Epidermal melanocyte (primary cell): Measurements from ENCODE around the gene DIO2.

Source experiments
- DNase-seq: peaks from one replicate; pipeline ENCODE4 v3.0.0; 2011; ENCODE audit warnings: low spot score; ENCODE audit not compliant: insufficient read length

Gene DIO2

GRCh38 chr14:80211153-80212022 lies at the start of gene DIO2:
Gene DIO2, minus strand, starts transcription at chr14:80211504. Its CDS starts 32 bp downstream, at chr14:80211472.
- DNase-seq = no peak

DNA sequence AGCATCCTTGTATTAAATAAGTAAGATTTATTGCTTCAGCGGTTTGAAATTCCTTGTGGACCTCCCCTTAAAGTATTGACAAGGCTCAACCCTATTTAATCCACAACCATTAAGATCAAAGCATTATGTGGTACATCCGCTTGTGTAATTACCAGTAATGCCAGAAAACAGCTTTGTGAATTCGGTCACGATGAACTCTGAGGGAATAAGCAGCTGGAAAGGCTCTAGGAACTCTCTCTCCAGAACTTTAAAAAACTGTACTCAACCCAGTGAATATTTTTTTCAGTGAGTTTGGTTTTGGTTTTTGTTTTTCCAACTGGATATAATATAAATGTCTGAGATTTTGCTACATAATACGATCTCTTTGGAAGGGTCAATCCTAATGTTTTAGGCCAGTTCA lies 49.3 kb upstream of the DIO2 start:
- no peak for DNase-seq

DNA sequence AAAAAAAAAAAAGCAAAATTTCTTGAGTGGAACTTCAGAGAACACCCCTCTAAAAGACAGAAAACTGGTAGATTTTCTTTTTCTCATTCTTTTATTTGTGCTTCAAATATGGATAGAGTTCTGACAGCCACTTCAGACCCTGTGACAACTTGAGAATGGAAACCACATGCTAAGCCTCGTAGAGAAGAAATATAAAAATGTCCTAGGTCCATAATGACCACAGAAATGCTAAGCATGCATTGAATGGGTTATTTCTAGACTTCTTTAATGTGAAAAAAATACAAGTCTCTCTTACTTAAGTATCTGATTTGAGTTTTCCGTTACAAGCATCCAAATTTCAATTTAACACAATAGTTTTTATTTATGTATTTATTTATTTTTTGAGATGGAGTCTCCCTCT lies 28.3 kb upstream of the DIO2 start:
- DNase-seq = no peak

- DNase-seq = no peak
Measured at GRCh38 chr14:80237143-80237542, 25.8 kb upstream of the DIO2 start.

DNA sequence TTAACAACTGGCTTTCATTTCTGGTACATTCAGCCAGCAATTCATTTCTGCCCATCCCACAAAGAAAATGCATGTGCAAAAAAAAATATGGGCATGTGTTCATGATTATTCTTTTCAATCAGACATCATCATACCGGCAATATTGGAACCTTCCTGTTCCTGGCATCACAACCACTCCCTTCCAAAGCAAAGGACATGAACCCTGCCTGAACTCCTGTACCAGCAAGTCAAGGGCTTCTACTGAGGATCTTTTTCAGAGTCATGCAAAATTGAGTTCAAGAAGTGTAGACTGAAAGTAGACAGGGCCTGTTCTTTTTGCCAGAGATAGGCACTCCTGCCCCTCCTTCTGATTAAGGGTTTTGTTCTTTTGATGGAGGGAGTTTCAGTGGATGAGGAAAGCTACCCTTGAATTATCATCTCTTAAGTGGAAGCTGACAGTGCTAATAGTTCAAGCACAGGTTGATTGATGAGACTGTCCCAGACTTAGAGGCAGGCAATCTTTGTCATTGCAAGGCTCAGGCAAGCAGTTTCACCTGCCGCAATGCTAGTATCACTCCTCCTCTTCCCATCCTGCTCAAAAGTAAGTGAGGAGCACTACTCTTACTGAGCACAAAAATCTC lies 22.3 kb upstream of the DIO2 start:
- no peak for DNase-seq

GRCh38 chr14:80231702-80232101 lies 20.4 kb upstream of the DIO2 start:
- no peak for DNase-seq

DNA sequence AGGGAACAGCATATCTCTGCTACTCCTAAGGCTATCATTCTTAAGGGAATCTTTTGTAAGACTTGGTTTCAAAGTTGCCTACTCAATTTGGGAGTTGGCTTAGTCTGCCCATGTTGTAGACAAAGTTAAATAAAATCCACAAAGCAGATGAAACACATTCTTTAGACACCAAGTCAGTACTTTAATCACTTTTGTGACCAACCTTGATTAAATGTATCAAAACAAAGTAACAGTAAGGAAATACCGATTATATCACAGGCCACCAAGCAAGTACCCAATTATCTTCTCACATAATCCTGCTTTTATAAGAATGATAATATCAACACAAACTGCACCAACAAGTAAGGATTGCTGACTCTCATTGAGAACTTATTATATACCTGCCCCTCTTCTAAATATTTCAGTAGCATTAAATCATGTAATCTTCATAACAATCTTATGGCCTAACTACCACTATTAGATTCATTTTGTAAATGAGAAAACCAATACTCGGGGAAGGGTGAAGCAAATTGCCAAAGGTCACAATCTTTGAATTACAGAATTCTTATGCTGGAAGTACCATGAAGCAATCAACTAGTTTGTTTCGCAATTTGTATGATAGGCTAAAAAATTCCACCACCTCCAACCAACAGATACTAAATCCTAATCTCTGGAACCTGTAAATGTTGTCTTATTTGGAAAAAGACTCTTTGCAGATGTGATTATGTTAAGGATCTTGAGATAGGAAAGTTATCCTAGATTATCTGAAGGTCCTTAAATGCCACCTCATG lies 12.6 kb upstream of the DIO2 start:
- DNase-seq = no peak

DNA sequence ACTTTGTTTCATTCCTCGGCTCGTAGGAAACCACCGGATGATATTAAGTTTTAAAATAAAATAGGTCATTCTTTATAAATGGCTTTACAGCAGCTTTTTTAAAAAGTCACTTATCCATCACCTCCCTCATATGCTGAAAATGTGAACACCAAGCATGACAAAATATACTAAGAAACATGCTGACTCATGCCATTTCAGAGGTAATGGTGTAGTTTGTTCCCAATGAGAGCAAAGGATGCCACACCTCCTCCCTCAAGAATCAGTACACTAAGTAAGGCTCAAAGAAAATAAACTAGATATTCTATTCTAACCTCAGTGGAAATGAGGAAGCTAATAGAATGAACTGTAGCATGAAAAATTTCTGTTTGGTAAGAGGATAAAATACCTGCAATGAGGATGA lies 5.5 kb upstream of the DIO2 start:
- DNase-seq = no peak

DNA sequence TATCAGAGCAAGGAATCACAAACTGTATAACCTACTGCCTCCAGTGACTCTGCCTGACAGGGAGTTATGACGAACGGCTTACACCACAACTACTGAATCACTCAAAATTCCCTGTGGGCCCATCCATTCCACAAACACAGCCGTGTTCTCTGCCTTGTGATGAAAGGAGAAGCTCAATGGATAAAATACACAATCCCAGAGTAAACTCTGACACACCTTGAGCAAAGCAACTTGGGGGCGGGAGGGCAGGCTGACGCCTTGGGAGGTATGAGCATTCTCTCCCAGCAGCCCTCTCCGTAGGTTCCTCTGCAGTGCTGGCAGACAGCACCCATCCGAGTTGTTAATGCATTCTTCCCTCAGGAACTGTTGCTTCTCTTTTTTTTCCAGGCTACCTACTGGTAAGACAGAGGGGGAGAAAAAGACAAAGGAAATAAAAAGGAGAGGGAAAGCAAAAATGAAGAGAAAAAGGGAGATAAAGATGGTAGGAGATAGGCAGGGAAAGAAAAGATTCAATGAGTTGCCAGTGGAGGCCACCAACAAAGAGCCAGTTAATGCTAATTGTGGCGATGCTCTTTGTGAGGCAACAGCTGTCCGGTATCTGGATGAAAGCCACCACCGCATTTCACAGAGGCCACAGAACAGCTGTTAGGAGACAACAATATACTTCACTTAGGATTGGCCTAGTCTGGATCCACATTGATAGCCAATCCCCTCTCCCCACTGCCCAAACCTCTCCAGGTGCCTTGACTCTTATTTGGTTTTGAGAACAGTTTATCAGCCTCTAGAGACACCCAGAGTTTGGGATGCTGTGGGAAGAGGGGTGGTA lies 4.7 kb upstream of the DIO2 start:
- DNase-seq = no peak

GRCh38 chr14:80215081-80215480 lies 3.8 kb upstream of the DIO2 start:
- DNase-seq = no peak

GRCh38 chr14:80213602-80214001 lies 2.3 kb upstream of the DIO2 start:
- no peak for DNase-seq

GRCh38 chr14:80212023-80212397 lies 706 bp upstream of the DIO2 start:
- DNase-seq = no peak

GRCh38 chr14:80208461-80208860 lies 2.8 kb downstream of the DIO2 start:
- DNase-seq = no peak

DNA sequence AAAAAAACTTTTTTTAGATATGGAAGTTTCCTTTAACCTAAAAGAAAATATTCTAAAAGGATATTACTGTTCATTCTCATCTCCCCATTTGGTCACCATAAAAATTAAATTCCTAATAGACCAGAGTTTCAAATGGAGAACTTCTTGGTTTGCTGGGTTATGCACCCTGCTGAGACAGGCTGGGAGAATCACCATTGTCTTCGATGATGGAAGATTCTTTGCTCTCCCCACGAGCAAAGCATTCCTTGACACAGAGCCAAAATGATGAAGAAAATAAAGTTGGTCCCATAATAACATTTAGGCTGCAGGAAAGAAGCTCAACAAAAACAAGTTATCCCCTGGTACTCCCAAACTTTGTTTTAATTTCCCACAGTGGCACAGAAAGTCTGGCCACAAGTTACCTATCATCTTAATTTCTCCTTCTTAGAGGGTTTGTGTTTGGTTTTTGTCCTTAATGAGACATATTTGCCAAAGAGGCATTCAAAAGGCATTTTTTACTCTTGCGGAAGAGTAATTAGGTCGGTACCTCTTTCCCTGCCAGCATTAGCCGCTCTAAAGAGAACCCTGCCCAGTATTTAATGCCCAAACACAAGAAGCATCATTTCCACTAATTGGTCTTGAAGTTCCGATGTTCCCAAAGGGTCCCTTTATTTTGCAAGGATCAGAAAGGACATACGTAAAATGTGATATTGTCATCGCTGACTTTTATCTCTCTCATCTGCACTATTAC lies 4.8 kb downstream of the DIO2 start:
- DNase-seq = no peak

DNA sequence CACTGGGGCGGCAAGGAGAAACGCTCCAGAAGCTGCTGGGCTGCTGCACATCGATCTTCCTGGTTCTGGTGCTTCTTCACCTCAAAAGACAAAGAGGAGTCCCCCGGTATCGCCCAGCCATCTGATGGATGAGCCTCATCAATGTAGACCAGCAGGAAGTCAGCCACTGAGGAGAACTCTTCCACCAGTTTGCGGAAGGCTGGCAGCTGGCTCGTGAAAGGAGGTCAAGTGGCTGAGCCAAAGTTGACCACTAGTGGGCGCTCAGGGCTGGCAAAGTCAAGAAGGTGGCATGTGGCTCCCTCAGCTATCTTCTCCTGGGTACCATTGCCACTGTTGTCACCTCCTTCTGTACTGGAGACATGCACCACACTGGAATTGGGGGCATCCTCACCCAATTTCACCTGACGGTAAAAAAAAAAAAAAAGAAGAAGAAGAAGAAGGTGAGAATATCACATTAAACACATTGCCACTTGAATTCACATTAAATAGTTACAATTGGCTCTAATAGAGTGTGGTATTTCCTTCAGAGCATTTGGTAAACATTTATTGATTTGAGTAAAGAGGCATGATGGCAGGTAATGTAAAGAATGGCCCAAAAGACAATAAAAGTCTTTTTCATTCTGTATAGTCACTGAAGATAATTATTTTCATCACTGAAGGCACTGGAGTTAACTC lies 8.3 kb downstream of the DIO2 start:
- no peak for DNase-seq

DNA sequence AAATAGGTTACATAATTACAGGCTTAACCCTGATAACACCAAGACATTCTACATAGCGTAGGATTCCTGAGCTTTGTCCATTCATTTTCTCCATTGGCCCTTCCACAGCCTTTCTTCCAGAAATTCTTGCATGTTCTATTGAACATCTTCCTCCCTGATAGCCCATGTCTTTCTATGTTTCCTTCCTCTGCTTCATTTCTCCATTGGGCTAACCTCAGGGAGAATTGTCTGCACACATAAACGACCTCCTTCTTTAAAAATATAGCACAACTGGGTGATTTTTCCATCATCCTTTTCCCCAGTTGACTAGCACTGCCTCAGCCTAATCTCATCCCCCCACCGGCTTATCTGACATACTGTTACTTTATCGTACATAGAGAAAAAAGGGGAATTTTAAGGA lies 11.2 kb downstream of the DIO2 start:
- DNase-seq = no peak

DNA sequence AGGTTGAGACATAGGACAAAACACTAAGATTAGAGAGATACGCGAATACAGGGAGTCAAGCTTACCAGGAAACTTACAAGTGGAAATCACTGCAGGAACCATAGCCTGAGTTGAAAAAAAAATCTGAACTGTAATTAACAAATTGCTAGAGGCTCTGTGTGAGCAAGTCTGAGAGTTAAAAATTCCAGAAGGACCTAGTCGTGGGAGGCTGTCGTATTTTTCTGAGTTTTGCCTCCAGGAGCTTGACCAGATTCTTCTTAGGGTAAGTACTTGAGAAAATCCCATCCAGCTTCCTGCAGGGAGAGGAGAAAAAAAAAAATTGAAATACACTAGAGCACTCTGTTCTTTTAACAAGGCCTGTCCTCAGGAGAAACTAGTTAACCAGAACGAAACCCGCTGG lies 22.7 kb downstream of the DIO2 start:
- no peak for DNase-seq

DNA sequence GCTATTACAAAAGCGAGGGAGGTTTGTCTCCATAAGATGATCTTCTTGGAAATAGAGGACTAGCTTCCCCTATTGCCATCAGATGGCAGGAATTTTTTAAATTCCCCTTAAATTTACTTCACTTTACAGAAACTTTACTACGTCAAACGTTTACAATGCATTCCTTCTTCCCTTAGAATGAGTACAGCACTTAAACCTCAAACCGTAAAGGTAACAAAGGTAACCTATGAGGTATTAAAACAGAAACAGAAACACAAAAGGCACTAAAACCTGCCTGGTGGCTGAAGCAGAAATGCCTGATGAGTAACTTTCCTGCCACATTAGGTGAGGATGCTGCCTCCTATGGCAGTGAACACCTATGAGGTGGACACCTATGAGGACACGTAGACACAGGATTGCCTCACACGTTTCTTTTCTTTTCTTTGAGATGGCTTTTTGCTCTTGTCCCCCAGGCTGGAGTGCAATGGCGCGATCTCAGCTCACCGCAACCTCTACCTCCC lies 25.0 kb downstream of the DIO2 start:
- no peak for DNase-seq

DNA sequence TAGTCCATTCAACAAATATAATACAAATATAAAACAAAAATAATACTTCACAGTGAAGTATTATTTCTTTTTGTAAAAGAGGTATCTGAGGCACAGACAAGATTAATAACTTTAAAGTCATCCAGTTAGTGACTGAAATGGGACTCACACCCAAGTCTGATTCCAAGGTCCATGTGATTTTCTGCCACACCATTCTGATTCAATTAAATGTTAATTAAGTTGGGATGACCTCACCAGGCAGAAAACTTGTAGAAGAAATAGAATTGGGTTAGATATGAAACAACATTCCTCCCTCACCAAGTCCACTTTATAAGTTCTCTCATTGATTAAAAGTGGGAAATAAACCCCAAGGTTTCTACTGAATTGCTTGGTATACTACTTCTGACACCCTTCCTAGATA lies 34.4 kb downstream of the DIO2 start:
- no peak for DNase-seq
